Activated CD8-positive, alpha-beta T cell treated with anti-CD3 and anti-CD28 coated beads for 36 hours (primary cell): ENCODE measurements around the gene CRACDL. TPM values are rescaled to one million over a fixed set of nuclear protein-coding genes. Genes with fewer than 3 reads are reported as not detected.

ENCODE experiments used
- ATAC-seq: fragments of 200-7000 bp; cut with Tn5 transposase; one replicate; pipeline ENCODE4 v1.10.0; 2021; ENCODE audit warnings: mild to moderate bottlenecking, moderate library complexity
- CTCF ChIA-PET: fragments of 350-600 bp; sonication (Branson Sonifier 250); formaldehyde crosslinking; loops from one replicate; lab custom pipeline; 2021; ENCODE audit warnings: antibody characterized with exemption; lab: Charles Lee
- POLR2A ChIA-PET: fragments of 350-600 bp; sonication (Branson Sonifier 250); formaldehyde crosslinking; loops from one replicate; lab custom pipeline; 2021; ENCODE audit warnings: antibody characterized with exemption; lab: Charles Lee
- DNase-seq: peaks from one replicate; pipeline ENCODE4 v3.0.0-alpha.2; 2020
- H3K27ac Mint-ChIP-seq: one replicate; pipeline ENCODE4 v1.8.0; 2021; ENCODE audit warnings: mild to moderate bottlenecking, mixed read lengths
- H3K27me3 Mint-ChIP-seq: one replicate; pipeline ENCODE4 v1.8.0; 2021; ENCODE audit warnings: mixed read lengths
- H3K36me3 Mint-ChIP-seq: one replicate; pipeline ENCODE4 v1.8.0; 2021; ENCODE audit warnings: low read depth, mixed read lengths
- H3K4me1 Mint-ChIP-seq: one replicate; pipeline ENCODE4 v1.8.0; 2021; ENCODE audit warnings: low read depth, mixed read lengths
- H3K4me3 Mint-ChIP-seq: one replicate; pipeline ENCODE4 v1.8.0; 2021; ENCODE audit warnings: mild to moderate bottlenecking, moderate library complexity, mixed read lengths
- H3K9me3 Mint-ChIP-seq: one replicate; pipeline ENCODE4 v1.8.0; 2021; ENCODE audit warnings: mixed read lengths
- CTCF ChIP-seq: fragments of 200-600 bp; IDR thresholded peaks from one replicate; pipeline ENCODE4 v1.8.0; 2022; ENCODE audit warnings: antibody characterized with exemption, mild to moderate bottlenecking
- intact Hi-C: fragments of 100-400 bp; cut with micrococcal nuclease; formaldehyde crosslinking; loops from one replicate; pipeline ENCODE4 v1.10.0; 2022
- total RNA-seq, 2 experiments: library from RNA; stranded (reverse); gene quantifications; one replicate each; pipeline ENCODE4 v1.2.3, GENCODE V29; 2021

CRACDL gene
- total RNA-seq, 2 experiments from 2014 or later: 0.09 to 0.38 TPM

GRCh38 chr2:98764499-98764898 lies 171.5 kb downstream of the CRACDL start:
- ChIA-PET CTCF (interaction anchor here (1.1 kb wide), 1 partner anchor 31 kb away, joined by 3 read pairs; no protein-coding TSS in a partner anchor), POLR2A (interaction anchor here (1.0 kb wide), 1 partner anchor 72 kb away, joined by 3 read pairs; no protein-coding TSS in a partner anchor)
- Mint-ChIP-seq H3K4me1 (peaks cover 70% of the 10 kb centered on the region), H3K27ac (no peak overlapping the region), H3K27me3 (no peaks in the 10 kb centered on the region), H3K4me3 (no peak overlapping the region), H3K9me3 (no peaks in the 10 kb centered on the region), H3K36me3 (no peaks in the 10 kb centered on the region)
- intact Hi-C loops: no loop called here
- ATAC-seq (no peak), DNase-seq (no peak)
- no peak for TF ChIP-seq CTCF

- no peak for TF ChIP-seq CTCF
- DNase-seq (no peak), ATAC-seq (no peak)
- ChIA-PET POLR2A (interaction anchor here (0.9 kb wide), 1 partner anchor 32 kb away, joined by 3 read pairs; the partner anchor contains the start of gene MGAT4A), CTCF (no interaction called here)
- no peak overlapping the region for H3K4me3 Mint-ChIP-seq
- peaks cover 67% of the 10 kb centered on the region for H3K4me1 Mint-ChIP-seq
- no peaks in the 10 kb centered on the region for H3K9me3 Mint-ChIP-seq
- H3K36me3 Mint-ChIP-seq: no peaks in the 10 kb centered on the region
- no peaks in the 10 kb centered on the region for H3K27me3 Mint-ChIP-seq
- intact Hi-C loops: no loop called here
- no peak overlapping the region for H3K27ac Mint-ChIP-seq
Measured at GRCh38 chr2:98763209-98763951, 172.6 kb downstream of the CRACDL start.

DNA sequence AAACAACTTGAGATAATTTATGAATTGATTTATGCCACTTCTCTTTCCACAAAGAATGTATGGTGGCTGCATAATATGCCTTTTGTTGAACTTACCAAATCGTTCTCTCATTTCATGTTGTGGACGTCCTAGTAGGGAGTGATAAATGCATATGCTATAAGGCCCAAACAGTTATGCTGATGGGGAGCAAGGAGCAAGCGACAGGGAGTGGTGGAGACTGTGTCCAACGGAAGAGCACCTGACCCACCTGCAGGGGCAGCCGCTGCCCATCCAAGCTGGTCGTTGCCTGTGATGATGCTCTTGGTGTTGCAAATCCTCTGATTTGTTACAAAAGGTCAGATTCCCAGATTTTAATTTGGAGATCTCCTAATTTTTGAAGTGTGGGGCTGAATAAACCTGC lies 174.1 kb downstream of the CRACDL start:
- TF ChIP-seq CTCF: no peak
- Mint-ChIP-seq H3K4me3 (no peak overlapping the region), H3K36me3 (no peaks in the 10 kb centered on the region), H3K27ac (peak overlapping the region; percentile 59), H3K9me3 (no peaks in the 10 kb centered on the region), H3K4me1 (peaks cover 67% of the 10 kb centered on the region), H3K27me3 (no peaks in the 10 kb centered on the region)
- ChIA-PET POLR2A (interaction anchor here (0.6 to 1.0 kb wide), 3 partner anchors 10 to 113 kb away, joined by 3 to 7 read pairs (median 3); partner anchors contain the start of gene MGAT4A), CTCF (interaction anchor here (0.7 kb wide), 1 partner anchor 113 kb away, joined by 3 read pairs; no protein-coding TSS in a partner anchor)
- intact Hi-C loops: no loop called here
- no peak for ATAC-seq
- DNase-seq: no peak

- Mint-ChIP-seq H3K9me3 (no peaks in the 10 kb centered on the region), H3K36me3 (no peaks in the 10 kb centered on the region), H3K27me3 (no peaks in the 10 kb centered on the region), H3K27ac (peak overlapping the region; percentile 59), H3K4me3 (peak overlapping the region; percentile 39), H3K4me1 (peaks cover 62% of the 10 kb centered on the region)
- ChIA-PET CTCF (interaction anchor here (0.7 kb wide), 1 partner anchor 112 kb away, joined by 3 read pairs; no protein-coding TSS in a partner anchor), POLR2A (interaction anchor here (0.6 to 1.0 kb wide), 4 partner anchors 10 to 112 kb away, joined by 3 to 7 read pairs (median 3); partner anchors contain the start of gene MGAT4A)
- TF ChIP-seq CTCF: no peak
- peak; percentile 91 for DNase-seq
- intact Hi-C loops: no loop called here
- ATAC-seq: peak; percentile 80
Measured at GRCh38 chr2:98761267-98761781, 174.7 kb downstream of the CRACDL start.
